Measurements from ENCODE around the gene FHL2. TPM values are rescaled to one million over a fixed set of nuclear protein-coding genes. Genes with fewer than 3 reads are reported as not detected.
"Not testable (repeated sequence)": the region's sequence is repeated elsewhere in the genome, so short reads cannot be mapped to it uniquely, and the experiment has no call there.

FHL2 gene
- total RNA-seq, 1 donor from 2014 or later, result 21.3 TPM

DNA sequence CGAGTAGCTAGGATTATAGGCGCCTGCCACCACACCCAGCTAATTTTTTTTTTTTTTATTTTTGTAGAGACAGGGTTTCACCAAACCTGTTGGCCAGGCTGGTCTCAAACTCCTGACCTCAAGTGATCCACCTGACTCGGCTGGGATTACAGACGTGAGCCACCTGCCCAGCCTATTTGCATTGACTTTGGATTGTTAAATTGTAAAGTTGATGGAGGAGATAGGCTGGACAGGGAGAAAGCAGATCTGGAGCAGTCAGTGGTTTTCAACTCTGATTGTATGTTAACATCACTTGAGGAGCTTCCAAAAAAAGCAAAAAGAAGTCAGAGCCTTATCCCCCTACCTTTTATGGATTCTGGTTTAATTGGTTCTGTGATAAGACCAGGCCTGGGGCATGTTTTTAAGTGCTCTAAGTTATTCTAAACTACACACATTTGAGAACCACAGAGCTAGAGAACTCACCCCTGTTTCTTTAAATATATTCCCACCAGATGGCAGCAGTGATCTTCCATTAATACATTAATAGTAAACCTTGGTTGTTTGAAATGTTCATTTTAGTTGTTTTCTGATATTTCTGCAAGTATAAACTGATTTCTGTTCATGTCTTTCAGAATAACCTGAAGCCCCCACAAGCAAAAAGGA lies 54.0 kb downstream of the FHL2 start:
- DNase-seq (ENCODE audit: low read depth in 2 of 2), result peak; percentile 39 to 65

DNA sequence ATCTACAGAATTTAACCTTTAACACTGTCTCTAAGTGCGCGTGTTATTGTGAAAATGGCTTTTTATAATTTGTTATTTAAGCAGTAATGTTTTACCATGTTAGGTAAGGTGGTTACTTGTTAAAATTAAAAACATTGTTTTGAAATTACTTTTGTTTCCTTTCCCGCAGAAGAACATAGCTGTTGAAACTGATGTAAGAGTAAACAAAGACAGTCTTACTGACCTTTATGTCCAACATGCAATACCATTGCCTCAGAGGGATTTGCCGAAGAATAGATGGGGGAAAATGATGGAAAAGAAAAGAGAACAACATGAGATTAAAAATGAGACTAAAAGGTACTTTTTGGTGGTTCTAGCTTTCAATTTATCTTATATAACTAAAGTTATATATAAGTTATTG lies 59.4 kb downstream of the FHL2 start:
- no peak for DNase-seq (ENCODE audit: low read depth in 2 of 2)

GRCh38 chr2:105338020-105338385 lies 60.8 kb downstream of the FHL2 start:
- no peak for DNase-seq (ENCODE audit: low read depth in 2 of 2)

GRCh38 chr2:105337122-105338019 lies 61.5 kb downstream of the FHL2 start, which contains the start of gene C2orf49:
Gene C2orf49 (plus strand): TSS chr2:105337540. CDS start chr2:105337588, 48 bp downstream.
- peak; percentile 80 to 87 for DNase-seq (ENCODE audit: low read depth in 2 of 2)

DNA sequence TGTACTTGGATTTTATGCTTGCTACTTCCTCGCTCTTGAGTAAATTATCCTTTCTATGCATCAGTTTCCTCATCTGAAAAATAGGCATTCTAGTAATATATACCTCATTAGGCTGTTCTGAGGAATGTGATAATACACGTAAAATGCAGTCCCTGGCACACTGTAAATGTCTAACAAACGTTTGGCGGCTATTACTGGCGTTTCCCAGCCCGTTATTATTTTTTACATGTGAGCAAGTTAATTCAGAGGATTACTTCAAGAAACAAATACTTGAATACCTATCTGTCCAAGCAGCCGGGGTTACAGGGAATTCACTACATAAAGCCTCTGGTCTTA lies 62.1 kb downstream of the FHL2 start:
- no peak for DNase-seq (ENCODE audit: low read depth in 2 of 2)

GRCh38 chr2:105335469-105335868 lies 63.4 kb downstream of the FHL2 start:
- DNase-seq (ENCODE audit: low read depth in 2 of 2), result no peak

- DNase-seq (ENCODE audit: low read depth in 2 of 2), result no peak
Observed at GRCh38 chr2:105334211-105334610, 64.6 kb downstream of the FHL2 start.

- DNase-seq (ENCODE audit: low read depth in 2 of 2), result no peak
Observed at GRCh38 chr2:105330681-105331375, 68.0 kb downstream of the FHL2 start.

DNA sequence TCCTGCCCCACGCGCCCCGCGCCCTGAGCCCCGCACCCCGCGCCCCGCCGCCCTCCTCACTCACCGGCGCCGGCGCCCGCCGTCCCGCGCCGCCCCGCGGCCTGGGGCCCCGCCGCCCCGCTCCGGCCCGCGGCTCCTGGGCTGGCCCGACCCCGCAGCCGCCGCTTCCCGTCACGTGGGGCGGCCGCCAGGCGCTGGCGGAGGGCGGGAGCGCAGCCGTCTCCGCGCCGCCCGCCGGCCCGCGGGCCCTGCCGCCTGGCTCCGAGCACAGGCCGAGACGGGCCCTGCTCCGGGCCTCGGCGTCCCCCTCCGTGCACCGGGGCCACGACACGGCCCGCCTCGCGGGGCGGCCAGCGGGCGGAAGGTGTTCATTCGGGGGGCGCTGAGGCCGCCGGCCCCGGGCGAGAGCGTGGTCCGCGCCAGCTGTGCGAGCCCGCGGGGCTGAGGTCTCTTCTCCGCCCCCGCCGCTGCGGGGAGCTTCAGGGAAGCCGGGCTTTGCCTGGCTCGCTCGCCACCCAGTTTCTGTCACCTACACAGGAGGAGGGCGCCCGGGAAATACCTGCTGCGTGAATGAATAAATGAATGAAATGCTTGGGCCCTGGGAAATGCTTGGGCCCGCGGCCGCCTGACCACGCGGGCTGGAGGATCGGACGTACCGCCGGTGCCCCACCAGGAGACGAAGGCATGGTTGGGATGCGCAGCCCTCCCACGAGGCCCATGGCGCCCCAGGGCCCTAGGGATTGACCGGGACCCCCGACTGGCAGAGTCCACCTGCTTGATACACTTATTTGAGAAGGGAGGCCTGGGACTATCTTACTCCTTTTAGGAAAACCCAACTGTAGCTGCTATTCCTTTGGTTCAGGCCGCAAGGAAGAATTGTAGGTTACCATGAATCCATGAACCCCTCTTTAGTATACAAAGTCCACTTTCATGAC lies 69.0 kb downstream of the FHL2 start, which contains the start of gene TGFBRAP1:
TSS of gene TGFBRAP1 (minus strand) at position 175 of the 935 bp plus-strand sequence. CDS start 21,434 bp downstream, outside the sequence.
- DNase-seq (ENCODE audit: low read depth in 2 of 2), result peak in 1 of 2 donors; percentile 69

- DNase-seq (ENCODE audit: low read depth in 2 of 2), result peak in 1 of 2 donors; percentile 23
Observed at GRCh38 chr2:105329197-105329554, 69.7 kb downstream of the FHL2 start.

DNA sequence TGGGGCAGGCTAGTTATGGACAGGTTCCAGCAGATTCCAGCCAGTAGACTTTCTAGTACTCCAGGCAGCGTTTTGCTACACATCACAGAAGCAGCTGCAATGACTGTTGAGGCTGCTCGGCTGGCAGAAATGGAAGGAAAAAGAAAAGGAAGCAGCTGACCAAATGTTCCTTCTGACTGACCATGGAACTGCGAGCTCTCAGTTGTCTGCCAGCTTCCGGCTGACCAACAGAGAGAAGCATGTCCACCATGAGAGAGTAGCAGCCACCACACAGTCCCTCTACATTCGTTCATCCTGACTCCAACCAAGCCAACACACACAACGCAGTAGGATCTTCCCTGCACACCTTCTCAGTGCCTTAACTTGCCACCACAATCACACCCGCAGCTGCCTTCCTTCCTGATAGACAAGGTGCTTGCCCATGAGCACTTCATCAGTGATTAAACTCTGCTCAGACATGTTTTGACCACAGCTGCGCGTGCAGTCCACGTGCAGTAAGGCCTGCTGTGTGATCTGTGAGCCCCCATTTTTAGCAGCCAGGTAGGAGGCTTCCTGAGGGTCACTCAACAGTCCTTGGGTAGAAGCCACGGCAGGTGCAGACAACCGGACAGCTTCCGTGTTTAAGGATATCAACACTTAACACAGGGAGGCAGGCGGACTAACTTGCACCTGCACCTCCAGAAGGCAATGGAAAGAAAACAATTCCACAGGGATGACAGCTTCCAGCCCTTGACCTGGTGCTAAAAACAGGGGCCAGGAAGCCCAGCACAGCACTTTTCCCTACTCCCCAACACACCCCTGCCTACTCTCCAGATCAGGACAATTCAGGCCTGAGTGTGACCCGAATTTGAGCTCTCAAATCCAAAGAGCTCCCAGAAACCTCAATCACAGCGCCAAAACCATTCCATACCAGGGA lies 70.3 kb downstream of the FHL2 start:
- peak; percentile 78 to 90 for DNase-seq (ENCODE audit: low read depth in 2 of 2)

DNA sequence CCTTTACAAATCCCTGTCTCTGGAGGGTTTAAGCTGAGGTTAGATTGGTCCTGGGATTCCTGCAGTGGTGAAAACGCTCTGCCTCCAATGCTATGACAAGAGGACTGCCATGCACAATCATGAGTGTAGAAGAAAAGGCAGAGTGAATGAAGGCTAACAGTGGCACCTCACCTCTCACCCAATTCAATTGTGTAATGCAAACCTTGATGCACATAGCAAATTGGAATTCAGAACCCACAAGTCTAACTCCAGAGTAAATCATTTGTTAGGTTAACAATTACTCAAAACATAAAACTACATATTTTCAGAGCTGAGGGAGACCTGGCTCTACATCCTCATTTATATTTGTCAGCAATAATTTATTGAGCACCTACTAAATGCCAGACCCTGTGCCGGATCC lies 71.2 kb downstream of the FHL2 start:
- no peak for DNase-seq (ENCODE audit: low read depth in 2 of 2)

DNA sequence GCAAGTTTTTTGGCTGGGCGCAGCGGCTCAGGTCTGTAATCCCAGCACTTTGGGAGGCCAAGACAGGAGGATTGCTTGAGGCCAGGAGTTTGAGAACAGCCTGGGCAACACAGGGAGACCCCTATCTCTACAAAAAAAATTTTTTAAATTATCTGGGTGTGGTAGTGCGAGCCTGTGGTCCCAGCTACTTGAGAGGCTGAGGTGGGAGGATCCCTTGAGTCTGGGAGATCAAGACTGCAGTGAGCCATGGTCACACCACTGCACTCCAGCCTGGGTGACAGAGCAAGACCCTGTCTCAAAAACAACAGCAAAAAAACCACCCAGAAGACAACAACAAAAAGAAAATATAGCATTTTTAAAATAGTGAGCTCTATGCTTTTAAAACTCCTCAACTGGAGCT lies 71.6 kb downstream of the FHL2 start:
- not testable (repeated sequence) for DNase-seq (ENCODE audit: low read depth in 2 of 2)

GRCh38 chr2:105325389-105325963 lies 73.4 kb downstream of the FHL2 start:
- DNase-seq (ENCODE audit: low read depth in 2 of 2), result peak; percentile 96 to 99

DNA sequence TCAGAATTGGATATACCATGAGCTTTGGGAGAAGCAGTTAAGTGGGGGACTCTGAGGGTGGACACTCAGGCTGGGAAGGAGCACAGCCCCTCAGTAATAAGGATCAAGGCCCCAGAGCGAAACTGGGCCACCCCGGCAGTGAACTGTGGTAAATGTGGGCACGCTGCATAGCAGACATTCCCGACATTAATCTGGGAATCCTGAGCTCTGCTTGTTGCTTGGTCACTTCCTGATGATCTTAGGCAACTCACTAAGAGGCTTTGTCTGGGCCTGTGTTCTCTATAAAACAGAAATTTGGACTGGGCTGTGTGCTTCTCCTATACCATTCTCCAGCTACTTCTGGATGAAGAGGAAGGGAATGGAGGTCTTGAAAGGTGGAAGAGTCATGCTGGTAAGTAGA lies 74.1 kb downstream of the FHL2 start:
- peak; percentile 45 to 66 for DNase-seq (ENCODE audit: low read depth in 2 of 2)

- DNase-seq (ENCODE audit: low read depth in 2 of 2), result no peak
Observed at GRCh38 chr2:105324101-105324500, 74.8 kb downstream of the FHL2 start.

- peak; percentile 30 to 69 for DNase-seq (ENCODE audit: low read depth in 2 of 2)
Observed at GRCh38 chr2:105323111-105323510, 75.7 kb downstream of the FHL2 start.

GRCh38 chr2:105321875-105322646 lies 76.8 kb downstream of the FHL2 start:
- no peak for DNase-seq (ENCODE audit: low read depth in 2 of 2)

All from dermis microvascular lymphatic vessel endothelial cell (primary cell).